Measurements from ENCODE around the gene NHEJ1.

- no peak for TF ChIP-seq CTCF (IDR thresholded peaks at IDR 0.05; ENCODE audit: low read depth, low read length, poor library complexity, severe bottlenecking)
- TF ChIP-seq EZH2phosphoT487 (IDR thresholded peaks at IDR 0.05; ENCODE audit: borderline replicate concordance, low read length) = no peak
Measured at GRCh38 chr2:219107758-219108157, 52.9 kb downstream of the NHEJ1 start.

Data from DOHH2 (cell line).